ENCODE results near the gene PLPP4. TPM values are rescaled to one million over a fixed set of nuclear protein-coding genes. Genes with fewer than 3 reads are reported as not detected.

PLPP4 gene
- polyA plus RNA-seq, 12 donors: 0.38 to 5.7 (median 1.5) TPM; not detected in 7

- no peak for DNase-seq
These were observed 151.0 kb downstream of the PLPP4 start for GRCh38 chr10:120607710-120608703.

- no peak for DNase-seq
These were observed 152.0 kb downstream of the PLPP4 start for GRCh38 chr10:120609006-120609405.

DNA sequence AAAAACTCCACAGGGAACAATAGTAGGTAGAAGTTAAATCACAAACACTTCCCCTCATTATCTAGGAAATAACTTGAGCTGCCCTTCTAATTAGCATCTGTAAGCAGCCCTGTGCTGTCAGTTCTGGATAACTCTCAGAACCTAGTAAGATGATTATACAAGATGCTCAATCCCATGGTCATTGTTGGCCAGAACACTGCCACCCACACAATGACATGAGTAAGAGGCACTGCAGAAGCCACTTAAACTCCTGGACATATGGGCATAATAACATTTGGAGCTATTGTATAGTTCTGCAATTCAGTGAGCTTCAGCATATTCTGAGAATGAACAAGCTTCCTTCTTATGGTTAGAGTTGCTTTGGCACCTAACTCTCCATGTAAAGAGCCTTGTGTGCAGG, 153.8 kb downstream of the PLPP4 start:
- no peak for DNase-seq

GRCh38 chr10:120612756-120613155, 155.7 kb downstream of the PLPP4 start:
- DNase-seq: no peak

GRCh38 chr10:120613180-120613579, 156.2 kb downstream of the PLPP4 start:
- DNase-seq: no peak

DNA sequence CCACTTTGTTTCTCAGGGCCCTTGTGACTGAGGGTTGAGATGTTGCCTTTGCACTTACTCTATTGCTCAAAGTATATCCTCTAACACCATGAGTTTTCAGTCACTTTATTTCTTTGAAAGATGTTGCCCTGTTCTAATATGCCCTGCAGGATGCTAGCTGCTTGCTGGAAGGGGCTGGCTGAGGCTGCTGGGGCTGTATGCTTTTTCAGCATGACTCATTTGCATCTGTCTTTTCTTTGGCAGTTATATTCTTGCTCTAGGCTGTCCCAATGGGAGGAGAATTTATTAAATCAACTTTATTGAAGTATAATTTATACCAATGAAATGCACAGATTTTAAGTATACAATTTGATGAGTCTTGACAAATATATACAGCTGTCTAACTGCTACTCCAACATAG, 157.7 kb downstream of the PLPP4 start:
- DNase-seq: no peak

DNA sequence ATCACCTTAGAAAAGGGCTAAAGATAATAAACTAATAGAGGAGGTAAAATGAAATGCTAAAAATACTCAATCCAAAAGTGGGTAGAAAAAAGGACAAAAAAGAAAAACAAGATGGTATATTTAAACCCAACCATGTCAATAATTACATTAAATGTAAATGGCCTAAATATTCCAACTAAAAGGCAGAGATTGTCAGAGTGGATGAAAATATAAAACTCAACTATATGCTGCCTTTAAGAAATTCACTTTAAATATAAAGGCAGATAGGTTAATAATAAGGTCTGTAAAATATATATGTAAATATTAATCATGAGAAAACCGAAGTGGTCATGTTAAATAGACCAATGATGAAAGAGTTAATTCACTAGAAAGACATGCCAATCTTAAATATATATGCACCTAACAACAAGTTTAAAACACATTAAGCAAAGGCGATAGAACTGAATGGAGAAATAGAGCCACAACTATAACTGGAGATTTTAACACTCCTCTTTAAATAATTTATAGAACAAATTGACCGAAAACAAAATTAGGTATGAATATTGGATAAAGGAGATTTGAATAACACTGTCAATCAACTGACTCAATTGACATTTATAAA, 159.4 kb downstream of the PLPP4 start:
- DNase-seq: no peak

DNA sequence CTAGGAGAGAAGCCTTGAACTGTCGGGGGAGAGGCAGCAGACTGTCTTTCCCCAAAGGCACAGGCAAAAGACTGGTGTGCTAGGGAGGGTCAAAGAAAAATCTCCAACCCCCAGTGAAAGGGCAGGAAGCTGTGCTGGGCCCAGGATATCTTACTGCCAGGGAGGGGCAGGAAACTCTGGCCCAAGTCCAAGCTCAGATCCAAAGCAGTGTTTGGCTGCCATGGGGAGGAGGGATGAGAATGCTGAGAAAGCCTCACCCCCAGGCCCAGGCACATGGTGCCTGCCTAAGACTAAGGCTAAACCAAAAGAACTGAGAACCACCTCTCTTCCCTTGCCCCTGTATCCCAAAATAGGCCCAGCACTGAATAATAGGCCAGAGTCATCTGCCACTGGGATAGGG, 171.2 kb downstream of the PLPP4 start:
- DNase-seq: no peak

GRCh38 chr10:120630266-120630665, 173.2 kb downstream of the PLPP4 start:
- DNase-seq: no peak

DNA sequence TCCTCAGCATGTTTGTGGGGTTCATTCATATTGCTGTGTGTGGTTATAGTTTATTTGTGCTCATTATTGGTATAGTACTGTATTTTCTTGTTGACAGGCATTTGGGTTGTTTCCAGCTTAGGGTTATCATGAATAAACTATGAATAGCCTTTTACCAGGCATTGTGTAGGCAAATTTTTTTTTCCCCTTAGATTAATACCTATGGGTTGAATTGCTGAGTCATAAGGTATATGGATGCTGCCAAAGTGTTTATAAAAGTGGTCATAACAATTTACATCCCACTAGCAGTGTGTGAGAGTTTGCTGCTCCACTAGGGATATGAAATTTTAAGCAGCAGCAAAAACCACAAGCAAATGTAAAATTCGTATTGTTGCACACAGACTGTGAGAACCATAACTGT, 175.0 kb downstream of the PLPP4 start:
- DNase-seq: no peak

DNA sequence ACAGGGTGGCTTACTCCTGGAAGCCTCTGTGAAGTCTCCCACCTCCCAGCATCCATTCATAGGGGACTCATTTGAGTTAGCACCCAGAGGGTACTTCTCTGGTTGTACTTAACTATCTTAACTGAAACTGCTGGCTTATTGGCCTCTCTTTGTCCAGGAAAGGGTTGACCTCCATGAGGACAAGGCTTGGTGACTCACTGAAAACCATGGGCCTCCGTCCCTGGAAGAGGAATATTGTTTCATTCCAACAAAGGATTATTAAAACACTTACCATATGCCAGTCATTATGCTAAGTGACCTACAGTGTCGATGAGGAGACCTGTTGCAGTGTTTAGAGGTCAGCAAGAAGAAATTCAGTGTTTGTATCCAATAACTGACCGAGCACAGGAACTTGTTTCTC, 175.9 kb downstream of the PLPP4 start:
- no peak for DNase-seq

DNA sequence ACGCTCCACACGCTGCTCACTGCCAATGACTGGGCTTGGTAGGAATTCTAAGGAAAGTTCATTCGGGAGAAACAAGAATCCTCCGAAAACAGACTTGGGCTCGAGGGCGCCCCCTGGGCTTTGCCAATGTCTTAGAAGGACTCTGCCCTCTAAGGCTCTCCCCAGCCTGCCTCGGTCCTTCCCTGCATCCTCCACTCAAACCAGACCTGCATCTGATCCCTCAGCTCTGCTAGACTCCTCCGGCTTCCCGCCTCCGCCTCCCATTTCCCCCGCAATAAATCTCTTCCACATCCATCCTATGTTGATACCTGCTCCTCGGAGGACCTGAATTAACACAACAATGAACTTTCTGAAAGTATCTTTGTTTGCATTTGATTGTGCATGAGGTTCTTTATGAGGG, 177.6 kb downstream of the PLPP4 start:
- no peak for DNase-seq
